CD4-positive, alpha-beta T cell treated with Interleukin-10 for 1 hour (primary cell): ENCODE measurements around the gene RC3H1.

Experiments
- DNase-seq: peaks from one replicate; pipeline ENCODE4 v3.0.0-alpha.2; 2020

Gene RC3H1

DNA sequence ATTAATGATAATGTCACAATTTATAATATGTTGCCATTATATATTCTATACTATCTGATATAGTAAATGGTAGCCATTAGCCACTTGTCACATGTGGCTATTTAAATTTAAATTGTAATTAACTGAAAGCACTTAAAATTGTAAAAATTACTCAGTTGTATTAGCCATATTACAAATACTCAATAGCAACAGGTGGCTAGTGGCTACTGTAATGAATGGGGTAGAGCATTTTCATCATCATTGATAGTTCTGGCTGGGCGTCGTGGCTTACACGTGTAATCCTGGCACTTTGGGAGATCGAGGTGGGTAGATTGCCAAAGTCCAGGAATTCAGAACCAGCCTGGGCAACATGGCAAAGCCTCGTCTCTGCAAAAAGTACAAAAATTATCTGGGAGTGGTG is 137.5 kb downstream of the RC3H1 start:
- no peak for DNase-seq
